C4-2B (cell line): ENCODE results near the gene CADPS2.

Experiments used
- ZFX ChIP-seq: fragments of 450-650 bp; IDR thresholded peaks from 2 replicates; pipeline ENCODE4 v1.6.1; 2017
- TF ChIP-seq, protein P1 (sequence below): fragments of 450-650 bp; conservative IDR thresholded peaks from 2 replicates; pipeline ENCODE4 v1.5.1; 2017; ENCODE audit warnings: mild to moderate bottlenecking

DNA sequence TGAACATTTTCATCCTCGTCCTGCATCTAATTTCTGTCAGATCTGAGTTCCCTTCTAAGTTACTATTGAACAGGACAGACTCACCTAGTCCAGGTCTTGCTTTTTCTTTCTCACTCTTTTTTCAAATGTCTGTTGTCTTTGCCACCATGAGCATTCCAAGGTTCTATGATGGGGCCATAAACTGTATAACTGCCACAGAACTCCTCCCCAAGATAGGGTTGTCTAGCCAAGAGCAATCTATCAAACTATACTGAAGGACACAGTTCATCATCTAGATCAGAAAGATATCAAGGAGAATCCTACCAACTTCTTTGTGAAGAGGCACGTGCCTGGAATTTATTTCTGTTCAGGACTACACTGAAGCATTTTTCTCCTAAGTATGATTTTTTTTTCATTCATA lies 531.6 kb downstream of the CADPS2 start:
- TF ChIP-seq, protein P1, sequence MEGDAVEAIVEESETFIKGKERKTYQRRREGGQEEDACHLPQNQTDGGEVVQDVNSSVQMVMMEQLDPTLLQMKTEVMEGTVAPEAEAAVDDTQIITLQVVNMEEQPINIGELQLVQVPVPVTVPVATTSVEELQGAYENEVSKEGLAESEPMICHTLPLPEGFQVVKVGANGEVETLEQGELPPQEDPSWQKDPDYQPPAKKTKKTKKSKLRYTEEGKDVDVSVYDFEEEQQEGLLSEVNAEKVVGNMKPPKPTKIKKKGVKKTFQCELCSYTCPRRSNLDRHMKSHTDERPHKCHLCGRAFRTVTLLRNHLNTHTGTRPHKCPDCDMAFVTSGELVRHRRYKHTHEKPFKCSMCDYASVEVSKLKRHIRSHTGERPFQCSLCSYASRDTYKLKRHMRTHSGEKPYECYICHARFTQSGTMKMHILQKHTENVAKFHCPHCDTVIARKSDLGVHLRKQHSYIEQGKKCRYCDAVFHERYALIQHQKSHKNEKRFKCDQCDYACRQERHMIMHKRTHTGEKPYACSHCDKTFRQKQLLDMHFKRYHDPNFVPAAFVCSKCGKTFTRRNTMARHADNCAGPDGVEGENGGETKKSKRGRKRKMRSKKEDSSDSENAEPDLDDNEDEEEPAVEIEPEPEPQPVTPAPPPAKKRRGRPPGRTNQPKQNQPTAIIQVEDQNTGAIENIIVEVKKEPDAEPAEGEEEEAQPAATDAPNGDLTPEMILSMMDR, result no peak
- TF ChIP-seq ZFX, result no peak
